IPS DF 6.9 (cell line): ENCODE results near the gene CPSF3.
"Not testable (repeated sequence)": the region's sequence is repeated elsewhere in the genome, so short reads cannot be mapped to it uniquely, and the experiment has no call there.

ENCODE experiments used
- DNase-seq: peaks from one replicate; pipeline ENCODE4 v3.0.0-alpha.2; 2013; ENCODE audit warnings: low read depth, low spot score
- H3K27ac ChIP-seq: one replicate; pipeline ENCODE4 v1.5.1; 2013; ENCODE audit warnings: low read length, control low read depth
- H3K27me3 ChIP-seq: 2 replicates; pipeline ENCODE4 v1.6.1; 2013; ENCODE audit warnings: mild to moderate bottlenecking, low read length; ENCODE audit not compliant: control insufficient read depth, insufficient read depth
- H3K36me3 ChIP-seq: 2 replicates; pipeline ENCODE4 v1.6.1; 2013; ENCODE audit warnings: low read length; ENCODE audit not compliant: control insufficient read depth, insufficient read depth
- H3K4me1 ChIP-seq: 2 replicates; pipeline ENCODE4 v1.6.1; 2013; ENCODE audit warnings: low read length; ENCODE audit not compliant: control insufficient read depth, insufficient read depth
- H3K4me3 ChIP-seq: 2 replicates; pipeline ENCODE4 v1.5.1; 2013; ENCODE audit warnings: mild to moderate bottlenecking, low read length
- H3K9me3 ChIP-seq: 2 replicates; pipeline ENCODE4 v1.6.1; 2013; ENCODE audit warnings: low read length, inconsistent platforms; ENCODE audit not compliant: control insufficient read depth, insufficient read depth
- WGBS: extraction: QIAGEN DNeasy Blood & Tissue Kit; methylation state at CpG from one replicate; pipeline ENCODE4 v1.1.7; 2013; ENCODE audit warnings: mixed read lengths, missing lambda C conversion rate; ENCODE audit not compliant: insufficient read length, insufficient coverage; 5-methylcytosine and 5-hydroxymethylcytosine counted together

CPSF3 gene

GRCh38 chr2:9398251-9398650, 25.2 kb upstream of the CPSF3 start:
- not testable (repeated sequence) for H3K4me1 ChIP-seq, H3K27ac ChIP-seq, DNase-seq, H3K36me3 ChIP-seq, H3K9me3 ChIP-seq, H3K27me3 ChIP-seq, H3K4me3 ChIP-seq
- no CpG with 5 or more reads among the region's 11 CpGs for WGBS

GRCh38 chr2:9398881-9399780, 24.3 kb upstream of the CPSF3 start:
- no peak for DNase-seq
- H3K27me3 ChIP-seq, result no peaks in the 10 kb centered on the region
- no peaks in the 10 kb centered on the region for H3K4me1 ChIP-seq
- no peaks in the 10 kb centered on the region for H3K36me3 ChIP-seq
- no peaks in the 10 kb centered on the region for H3K9me3 ChIP-seq
- H3K4me3 ChIP-seq, result no peak overlapping the region
- no CpG with 5 or more reads among the region's 20 CpGs for WGBS
- H3K27ac ChIP-seq, result no peak overlapping the region

- no CpG with 5 or more reads among the region's 12 CpGs for WGBS
These were observed 23.0 kb upstream of the CPSF3 start for GRCh38 chr2:9400268-9401058.

GRCh38 chr2:9401059-9401547, 22.4 kb upstream of the CPSF3 start:
- Histone ChIP-seq H3K4me3 (no peak overlapping the region), H3K4me1 (no peaks in the 10 kb centered on the region), H3K36me3 (no peaks in the 10 kb centered on the region), H3K27me3 (no peaks in the 10 kb centered on the region), H3K27ac (no peak overlapping the region), H3K9me3 (no peaks in the 10 kb centered on the region)
- WGBS, result no CpG with 5 or more reads among the region's 12 CpGs
- no peak for DNase-seq

More at GRCh38 chr2:9400268-9401058, 23.0 kb upstream of the CPSF3 start:
- H3K4me3 ChIP-seq, result no peak overlapping the region
- no peaks in the 10 kb centered on the region for H3K9me3 ChIP-seq
- no peak for DNase-seq
- no peak overlapping the region for H3K27ac ChIP-seq
- no peaks in the 10 kb centered on the region for H3K27me3 ChIP-seq
- no peaks in the 10 kb centered on the region for H3K4me1 ChIP-seq
- no peaks in the 10 kb centered on the region for H3K36me3 ChIP-seq

- H3K4me1 ChIP-seq, result no peaks in the 10 kb centered on the region
- H3K9me3 ChIP-seq, result no peaks in the 10 kb centered on the region
- WGBS, result no CpG with 5 or more reads among the region's 19 CpGs
- no peak overlapping the region for H3K27ac ChIP-seq
- no peak for DNase-seq
- no peak overlapping the region for H3K4me3 ChIP-seq
- H3K27me3 ChIP-seq, result no peaks in the 10 kb centered on the region
- H3K36me3 ChIP-seq, result no peaks in the 10 kb centered on the region
These were observed 21.6 kb upstream of the CPSF3 start for GRCh38 chr2:9401646-9402371.

GRCh38 chr2:9403924-9404323, 19.5 kb upstream of the CPSF3 start:
- DNase-seq, result no peak
- Histone ChIP-seq H3K27me3 (no peaks in the 10 kb centered on the region), H3K27ac (no peak overlapping the region), H3K4me3 (no peak overlapping the region), H3K4me1 (no peaks in the 10 kb centered on the region), H3K36me3 (no peaks in the 10 kb centered on the region), H3K9me3 (no peaks in the 10 kb centered on the region)
- no CpG with 5 or more reads among the region's 2 CpGs for WGBS

GRCh38 chr2:9404451-9404850, 19.0 kb upstream of the CPSF3 start:
- WGBS, result no CpG with 5 or more reads among the region's 4 CpGs
- Histone ChIP-seq H3K4me3 (no peak overlapping the region), H3K36me3 (no peaks in the 10 kb centered on the region), H3K27me3 (no peaks in the 10 kb centered on the region), H3K4me1 (no peaks in the 10 kb centered on the region), H3K27ac (no peak overlapping the region), H3K9me3 (no peaks in the 10 kb centered on the region)
- no peak for DNase-seq

- H3K4me3 ChIP-seq, result no peak overlapping the region
- DNase-seq, result no peak
- no peaks in the 10 kb centered on the region for H3K27me3 ChIP-seq
- no peaks in the 10 kb centered on the region; the same call in 1 of the 2 replicates for H3K36me3 ChIP-seq
- no CpG with 5 or more reads among the region's 2 CpGs for WGBS
- no peaks in the 10 kb centered on the region for H3K4me1 ChIP-seq
- H3K27ac ChIP-seq, result no peak overlapping the region
- H3K9me3 ChIP-seq, result no peaks in the 10 kb centered on the region
These were observed 17.8 kb upstream of the CPSF3 start for GRCh38 chr2:9405636-9406035.

GRCh38 chr2:9406529-9407362, 16.7 kb upstream of the CPSF3 start:
- Histone ChIP-seq H3K4me3 (no peak overlapping the region), H3K27ac (no peak overlapping the region), H3K36me3 (no peaks in the 10 kb centered on the region; the same call in 1 of the 2 replicates), H3K4me1 (no peaks in the 10 kb centered on the region), H3K27me3 (no peaks in the 10 kb centered on the region), H3K9me3 (no peaks in the 10 kb centered on the region)
- WGBS, result no CpG with 5 or more reads among the region's 13 CpGs
- no peak for DNase-seq
